Coronary artery (tissue), 2 donors: Measurements from ENCODE around the gene ASB17.

Source experiments
- DNase-seq: peaks from one replicate; pipeline ENCODE4 v3.0.0-alpha.2; 2017; ENCODE audit warnings: low spot score
- H3K27ac ChIP-seq, 2 donors: fragments of 200-600 bp; sonication (generic); one replicate each; pipeline ENCODE4 v1.5.1; 2016 to 2019
- H3K4me3 ChIP-seq: fragments of 200-600 bp; sonication (generic); 2 replicates; pipeline ENCODE4 v1.5.1; 2016; ENCODE audit warnings: mild to moderate bottlenecking, moderate library complexity
- TF ChIP-seq, protein P1 (sequence below): fragments of 200-600 bp; sonication (generic); IDR thresholded peaks from one replicate; pipeline ENCODE4 v1.5.1; 2019; ENCODE audit warnings: antibody characterized with exemption

The ASB17 gene

GRCh38 chr1:75908717-75909152, 23.5 kb downstream of the ASB17 start:
- Histone ChIP-seq H3K27ac (no peak overlapping the region), H3K4me3 (no peak overlapping the region)
- DNase-seq, result no peak
- TF ChIP-seq, protein P1, sequence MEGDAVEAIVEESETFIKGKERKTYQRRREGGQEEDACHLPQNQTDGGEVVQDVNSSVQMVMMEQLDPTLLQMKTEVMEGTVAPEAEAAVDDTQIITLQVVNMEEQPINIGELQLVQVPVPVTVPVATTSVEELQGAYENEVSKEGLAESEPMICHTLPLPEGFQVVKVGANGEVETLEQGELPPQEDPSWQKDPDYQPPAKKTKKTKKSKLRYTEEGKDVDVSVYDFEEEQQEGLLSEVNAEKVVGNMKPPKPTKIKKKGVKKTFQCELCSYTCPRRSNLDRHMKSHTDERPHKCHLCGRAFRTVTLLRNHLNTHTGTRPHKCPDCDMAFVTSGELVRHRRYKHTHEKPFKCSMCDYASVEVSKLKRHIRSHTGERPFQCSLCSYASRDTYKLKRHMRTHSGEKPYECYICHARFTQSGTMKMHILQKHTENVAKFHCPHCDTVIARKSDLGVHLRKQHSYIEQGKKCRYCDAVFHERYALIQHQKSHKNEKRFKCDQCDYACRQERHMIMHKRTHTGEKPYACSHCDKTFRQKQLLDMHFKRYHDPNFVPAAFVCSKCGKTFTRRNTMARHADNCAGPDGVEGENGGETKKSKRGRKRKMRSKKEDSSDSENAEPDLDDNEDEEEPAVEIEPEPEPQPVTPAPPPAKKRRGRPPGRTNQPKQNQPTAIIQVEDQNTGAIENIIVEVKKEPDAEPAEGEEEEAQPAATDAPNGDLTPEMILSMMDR, result no peak

DNA sequence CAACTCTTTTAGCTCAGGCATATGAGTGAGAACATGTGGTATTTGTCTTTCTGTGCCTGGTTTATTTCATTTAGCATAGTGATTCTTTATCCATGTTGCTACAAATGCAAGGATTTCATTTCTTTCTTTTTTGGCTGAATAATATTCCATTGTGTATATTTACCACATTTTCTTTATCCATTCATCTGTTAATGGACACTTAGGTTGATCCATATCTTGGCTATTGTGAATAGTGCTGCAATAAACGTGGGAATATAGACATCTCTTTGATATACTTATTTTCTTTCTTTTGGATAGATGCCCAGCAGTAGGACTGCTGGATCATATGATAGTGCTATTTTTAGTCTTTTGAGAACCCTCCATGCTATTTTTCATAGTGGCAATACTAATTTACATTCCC, 30.8 kb downstream of the ASB17 start:
- no peak for DNase-seq
- Histone ChIP-seq H3K27ac (no peak overlapping the region), H3K4me3 (no peak overlapping the region)
- TF ChIP-seq, protein P1, result no peak

- DNase-seq, result no peak
- H3K27ac ChIP-seq, result no peak overlapping the region
- H3K4me3 ChIP-seq, result no peak overlapping the region
- TF ChIP-seq, protein P1, result no peak
Measured at GRCh38 chr1:75884437-75884836, 47.8 kb downstream of the ASB17 start.

DNA sequence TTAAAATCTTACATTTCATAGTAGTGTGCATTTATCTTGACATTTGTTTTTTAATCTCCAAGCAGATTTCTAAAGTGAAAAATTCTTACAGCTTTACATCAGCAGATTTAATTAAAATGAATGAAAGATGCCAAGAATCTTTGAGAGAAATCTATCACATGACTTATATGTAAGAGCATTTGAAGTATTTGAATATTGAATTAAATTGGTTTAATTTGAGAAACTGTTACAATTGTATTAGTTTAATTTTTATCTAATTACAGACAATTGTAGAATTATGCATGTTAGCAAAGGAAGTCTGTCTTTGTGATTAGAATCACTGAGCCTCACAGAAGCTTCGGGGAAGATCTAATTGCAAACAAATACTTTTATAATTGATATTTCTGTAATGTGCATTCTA, 52.2 kb downstream of the ASB17 start:
- Histone ChIP-seq H3K4me3 (no peak overlapping the region), H3K27ac (no peak overlapping the region)
- TF ChIP-seq, protein P1, result no peak
- no peak for DNase-seq

DNA sequence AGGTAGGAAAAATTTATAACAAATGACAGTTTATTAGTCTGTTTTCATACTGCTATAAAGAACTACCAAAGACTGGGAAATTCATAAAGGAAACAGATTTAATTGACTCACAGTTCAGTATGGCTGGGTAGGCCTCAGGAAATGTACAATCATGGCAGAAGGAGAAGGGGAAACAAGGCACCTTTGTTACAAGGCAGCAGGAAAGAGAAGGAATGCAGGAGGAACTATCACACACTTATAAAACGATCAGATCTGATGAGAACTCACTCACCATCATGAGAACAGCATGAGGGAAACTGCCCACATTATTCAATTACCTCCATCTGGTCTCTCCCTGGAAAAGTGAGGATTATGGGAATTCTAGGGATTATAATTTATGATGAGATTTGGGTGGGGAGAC, 61.3 kb downstream of the ASB17 start:
- no peak for DNase-seq
- TF ChIP-seq, protein P1, result no peak
- Histone ChIP-seq H3K4me3 (no peak overlapping the region), H3K27ac (no peak overlapping the region)
